ENCODE results near the gene CDH5.
A peak's percentile ranks its signal among the peaks of the same experiment; 100 is the strongest.

CDH5 gene

DNA sequence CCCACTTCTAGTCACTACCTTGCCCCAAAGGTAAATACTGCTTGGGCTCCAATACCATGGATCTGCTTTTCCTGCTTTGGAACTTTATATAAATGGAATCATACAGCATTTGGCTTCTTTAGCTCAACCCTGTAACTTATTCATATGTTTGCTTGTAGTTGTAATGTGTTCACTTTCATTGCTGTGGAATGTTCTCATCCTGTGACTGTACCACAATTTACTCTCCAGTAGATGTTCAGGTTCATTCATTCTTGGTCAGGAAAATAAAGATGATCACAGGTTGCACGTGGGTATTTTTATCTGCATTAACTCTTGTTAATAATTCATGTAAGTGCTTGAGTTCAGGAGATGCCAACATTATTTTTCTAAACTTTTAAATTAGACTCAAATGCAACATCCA is 53.9 kb downstream of the CDH5 start:
- DNase-seq = no peak

DNA sequence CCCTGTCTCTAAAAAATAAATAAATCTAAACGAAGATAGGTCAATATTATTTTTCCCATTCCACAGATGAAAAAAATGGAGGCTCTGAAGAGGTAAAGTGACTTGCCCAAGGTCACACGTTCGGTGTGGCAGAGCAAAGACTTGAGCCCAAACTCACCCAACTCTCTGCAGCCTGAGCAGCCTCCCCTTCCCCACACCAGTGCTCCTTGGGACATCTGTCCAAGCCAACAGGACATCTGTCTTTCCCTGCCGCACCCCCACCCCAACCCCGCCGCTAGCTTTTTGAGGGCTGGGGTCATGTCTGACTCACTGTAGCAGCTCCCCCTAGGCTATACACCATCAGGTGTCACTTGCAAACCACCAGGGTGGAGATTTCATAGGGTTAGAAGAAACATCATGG is 55.4 kb downstream of the CDH5 start:
- no peak for DNase-seq

DNA sequence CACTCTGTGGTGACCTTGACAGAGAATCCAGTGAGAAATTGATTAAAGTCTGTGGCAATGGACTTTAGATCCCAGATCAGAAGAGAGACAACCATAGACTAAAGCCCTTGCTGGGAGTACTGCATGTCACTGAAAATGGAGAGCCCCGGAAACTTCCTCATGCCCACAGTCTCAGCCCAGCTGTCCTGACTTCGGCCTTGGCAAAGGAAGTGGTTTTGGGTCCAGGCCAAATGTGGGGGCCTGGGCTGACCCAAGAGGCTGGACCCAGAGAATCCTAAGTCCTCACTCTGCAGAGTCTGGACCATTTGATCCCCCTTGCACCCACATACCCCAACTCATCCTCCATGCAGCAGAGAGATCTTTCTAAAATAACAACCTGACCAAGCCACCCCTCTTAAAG is 55.9 kb downstream of the CDH5 start:
- no peak for DNase-seq

DNA sequence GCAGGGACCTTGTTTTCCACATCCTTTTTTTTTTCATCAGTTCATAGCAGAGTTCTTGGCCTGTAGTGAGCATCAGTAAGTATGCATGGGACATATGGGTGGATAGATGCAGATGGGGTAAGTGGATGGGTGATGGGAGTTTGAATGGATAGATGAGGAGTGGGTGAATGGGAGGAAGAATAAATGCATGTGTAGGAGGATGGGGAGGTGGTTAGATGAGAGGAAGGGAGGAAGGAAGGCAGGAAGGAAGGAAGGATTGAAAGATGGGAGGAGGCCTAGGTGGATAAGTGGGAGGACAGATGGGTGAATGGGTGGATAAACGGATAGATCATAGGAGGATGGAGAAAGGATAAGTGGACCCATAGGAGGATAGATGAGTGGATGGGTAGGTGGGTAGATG is 56.7 kb downstream of the CDH5 start:
- DNase-seq = no peak

DNA sequence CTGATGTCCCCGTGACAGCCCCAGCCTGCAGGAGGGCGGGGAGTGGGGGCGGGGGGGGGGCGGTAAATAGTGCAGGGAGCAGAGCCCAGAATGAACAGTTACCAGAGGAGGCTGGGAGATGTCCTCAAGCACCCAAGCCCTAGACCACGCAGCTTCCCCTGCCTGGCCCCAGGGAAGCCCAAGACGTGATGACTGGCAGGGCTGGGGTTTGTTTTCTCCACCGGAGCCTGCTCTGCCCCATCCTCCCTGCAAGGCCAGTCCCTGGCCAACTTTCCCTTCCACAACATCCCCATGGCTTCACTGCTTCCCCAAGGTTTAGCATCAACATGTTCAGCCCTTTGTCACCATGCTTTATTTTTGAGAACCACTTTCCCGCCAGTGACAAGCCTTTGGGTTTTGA is 59.2 kb downstream of the CDH5 start:
- no peak for DNase-seq

DNA sequence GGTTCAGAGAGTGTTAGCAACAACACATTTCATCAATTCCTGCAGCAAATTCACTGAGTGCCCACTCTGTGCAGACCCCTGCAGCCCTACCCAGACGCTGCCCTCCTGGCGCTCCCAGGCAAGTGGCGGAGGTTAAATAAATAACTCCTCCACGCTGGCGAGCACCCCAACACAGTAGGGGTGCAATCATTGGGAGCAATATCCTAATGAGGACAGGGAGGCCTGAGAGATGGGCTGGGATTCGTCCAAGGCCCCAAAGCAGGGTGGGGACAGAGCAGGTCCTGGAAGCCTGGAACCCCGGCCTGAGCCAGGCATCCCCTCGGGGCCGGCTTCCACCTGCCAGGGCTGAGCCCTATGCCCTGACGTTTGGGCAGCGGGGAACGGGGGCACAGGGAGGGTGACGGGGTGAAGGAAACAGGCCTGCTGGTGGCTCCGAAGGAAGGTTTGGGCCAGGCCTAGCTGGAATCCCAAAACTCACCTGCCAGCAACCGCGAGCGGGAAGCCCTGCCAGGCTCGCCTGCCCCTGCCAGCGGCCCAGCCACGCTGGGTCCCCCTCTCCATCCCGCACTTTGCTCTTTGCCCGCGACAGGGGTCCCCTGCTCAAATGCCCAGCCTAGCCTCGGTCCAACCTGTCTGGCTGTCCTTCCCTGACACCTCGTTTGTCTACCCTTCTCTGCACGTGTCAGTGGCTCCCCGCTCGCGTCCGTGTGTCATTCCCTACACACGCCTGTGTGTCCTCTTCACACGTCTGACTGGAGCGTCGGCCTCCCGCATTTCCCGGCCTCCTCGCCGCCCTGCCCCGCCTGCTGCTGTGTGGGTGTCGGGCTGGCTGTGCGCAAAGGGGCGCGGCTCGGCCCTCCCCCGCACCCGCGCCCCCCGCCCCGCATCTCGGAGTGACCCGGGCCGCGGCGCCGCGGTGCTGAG is 59.9 kb downstream of the CDH5 start:
- no peak for DNase-seq

DNA sequence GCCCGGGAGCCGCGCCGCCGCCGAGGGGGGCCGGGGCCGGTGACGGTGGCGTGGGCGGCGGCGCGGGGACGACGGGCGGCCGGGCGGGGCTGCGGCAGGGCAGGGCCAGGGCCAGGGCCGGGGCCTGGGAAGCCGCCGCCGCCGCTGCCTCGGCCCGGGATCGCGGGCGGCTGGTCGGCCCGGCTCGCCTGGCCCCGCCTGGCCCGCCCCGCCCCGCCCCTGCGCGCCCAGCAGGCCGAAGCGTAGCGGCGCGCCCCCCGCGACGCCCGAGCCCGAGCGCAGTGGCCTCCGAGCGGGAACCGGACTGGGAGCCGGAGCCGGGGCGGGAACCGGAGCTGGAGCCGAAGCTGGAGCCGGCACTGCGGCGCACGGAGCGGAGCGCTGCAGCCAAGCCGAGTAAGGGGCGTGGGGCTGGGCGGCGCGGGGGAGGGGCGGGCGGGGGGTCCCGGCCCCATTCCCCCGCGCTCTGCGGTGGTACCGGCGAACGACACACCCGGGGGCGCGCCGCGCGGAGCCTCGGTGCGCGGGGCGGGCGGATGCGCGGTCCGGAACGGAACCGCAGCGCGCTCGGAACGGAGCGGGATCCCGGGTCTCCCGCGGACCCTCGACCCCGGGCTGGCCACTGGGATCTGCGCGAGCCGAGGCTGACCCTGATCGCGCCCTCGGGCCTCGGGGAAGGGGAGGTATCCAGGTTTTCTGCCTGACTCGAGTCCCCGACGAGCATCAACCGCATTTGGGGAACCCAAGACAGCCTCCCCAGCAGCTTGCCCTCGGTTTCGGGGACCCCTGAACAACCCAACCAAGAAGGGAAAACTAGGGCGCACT is 60.8 kb downstream of the CDH5 start, which contains the start of gene BEAN1:
BEAN1 (plus strand) TSS at position 260 of the 825 bp plus-strand sequence. CDS start 10,382 bp downstream, outside the sequence.
- DNase-seq = peak in 1 of 2 experiments; percentile 11

DNA sequence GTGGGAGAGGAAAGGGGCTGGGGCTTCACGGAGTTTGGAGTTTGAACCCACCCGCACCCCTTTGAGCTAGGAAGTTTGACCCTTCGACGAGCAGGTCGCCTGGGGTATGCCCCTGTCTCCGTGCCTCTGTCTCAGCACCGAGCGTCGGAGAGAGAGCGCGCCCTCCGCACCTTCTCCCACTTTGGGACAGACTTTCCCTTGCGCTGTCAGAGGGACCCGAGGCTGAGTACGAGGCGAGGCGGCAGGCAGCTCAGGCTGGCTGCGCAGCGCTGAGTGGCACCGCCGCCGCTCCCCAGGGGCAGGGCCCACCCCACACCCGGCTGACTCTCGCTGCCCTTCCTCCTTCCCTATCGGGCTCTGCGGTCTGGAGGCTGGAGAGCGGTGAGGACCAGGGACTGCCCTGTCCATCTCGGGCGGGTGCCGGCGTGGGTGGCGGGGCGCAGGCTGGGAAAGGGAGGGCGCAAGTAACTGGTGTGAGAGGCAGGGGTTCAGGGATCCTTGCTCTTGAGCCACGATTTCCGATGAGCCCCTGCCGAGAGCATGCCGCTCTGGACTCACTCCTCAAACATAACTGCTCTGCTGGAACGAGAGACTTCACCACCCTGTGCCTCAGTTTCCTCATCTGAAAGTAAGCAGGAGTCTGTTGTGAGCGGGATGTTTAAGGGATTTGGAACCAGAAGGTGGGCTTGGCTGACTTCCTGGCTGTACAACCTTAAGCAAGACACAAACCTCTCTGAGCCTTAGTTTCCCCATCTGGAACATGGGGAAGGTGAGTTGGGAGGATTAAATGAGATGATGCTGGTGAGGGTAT is 61.6 kb downstream of the CDH5 start:
- DNase-seq = peak in 1 of 2 experiments; percentile 35

DNA sequence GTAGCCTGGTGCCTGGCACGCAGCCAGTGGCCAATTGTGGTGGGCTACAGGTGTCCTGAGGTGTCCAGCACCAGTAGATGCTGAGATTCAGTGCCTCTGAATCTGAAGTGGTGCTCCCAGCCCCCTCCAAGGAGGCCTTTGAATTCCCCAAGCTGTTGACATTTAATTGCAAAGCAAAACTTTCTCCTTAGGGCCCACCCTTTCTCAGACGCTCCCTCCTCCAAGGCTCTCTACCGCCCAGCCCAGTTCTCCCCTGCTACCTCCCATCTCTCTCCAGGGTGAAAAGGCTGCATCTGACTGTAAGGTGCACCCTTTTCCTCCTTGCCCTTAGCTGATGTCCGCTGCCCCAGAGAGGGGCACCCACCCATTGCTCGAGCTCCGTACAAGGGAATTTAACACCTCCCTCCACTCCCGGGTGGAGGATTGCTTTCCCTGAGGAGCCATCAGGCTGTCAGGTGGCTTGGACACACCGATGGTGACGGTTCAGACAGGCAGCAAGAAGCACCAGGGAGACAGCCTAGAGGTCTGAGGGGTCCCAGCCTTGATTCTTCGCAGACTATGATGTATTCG is 62.3 kb downstream of the CDH5 start:
- DNase-seq = no peak

DNA sequence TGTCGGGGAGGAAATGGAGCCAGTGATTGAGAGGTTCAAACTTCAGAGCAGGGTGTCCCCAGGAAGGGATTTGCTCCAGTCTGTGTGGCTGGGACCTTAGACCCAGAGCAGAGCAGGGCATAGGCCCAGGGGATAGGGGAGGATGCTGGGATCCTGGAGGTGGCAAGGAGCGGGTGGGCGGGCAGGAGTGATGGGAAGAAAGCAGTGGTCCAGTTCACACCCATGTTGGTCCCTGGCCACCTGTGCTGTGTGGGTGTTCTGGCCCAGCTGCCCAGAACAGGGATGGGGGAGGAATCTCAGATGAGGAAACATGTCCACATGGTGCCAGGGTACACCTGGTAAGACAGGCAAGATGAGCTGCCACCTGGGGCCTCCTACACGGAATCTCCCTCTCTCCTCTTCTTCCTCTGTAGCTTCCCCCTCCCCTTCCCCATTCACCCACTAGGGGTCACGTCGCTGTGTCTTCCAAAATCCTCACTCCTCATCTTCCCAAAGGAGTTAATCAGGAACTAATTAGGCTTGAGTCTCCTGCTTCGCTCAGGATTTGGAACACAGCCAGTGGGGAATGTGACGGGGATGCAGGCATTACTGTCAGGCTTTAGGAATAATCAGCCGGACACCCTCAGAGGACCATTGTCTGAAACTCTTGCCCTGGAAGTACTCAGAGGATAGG is 62.9 kb downstream of the CDH5 start:
- peak; percentile 59 to 76 for DNase-seq

DNA sequence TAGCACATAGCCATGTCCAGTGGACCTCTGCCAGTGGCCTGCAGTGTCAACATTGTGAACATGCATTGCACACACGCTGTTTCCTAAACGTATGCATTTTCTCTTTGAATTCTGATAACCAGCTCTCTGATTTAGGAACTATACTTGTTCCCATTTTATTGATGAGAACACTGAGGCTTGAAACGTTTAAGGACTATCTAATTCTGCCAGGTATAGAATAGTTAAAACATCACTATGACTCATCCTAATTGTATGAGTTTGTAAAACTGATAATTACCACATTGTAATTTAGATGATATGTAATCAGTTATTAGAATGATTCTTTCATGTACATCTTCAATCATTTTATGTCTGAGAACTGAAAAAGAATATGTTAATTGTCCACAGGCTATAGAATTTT is 63.7 kb downstream of the CDH5 start:
- DNase-seq = no peak

DNA sequence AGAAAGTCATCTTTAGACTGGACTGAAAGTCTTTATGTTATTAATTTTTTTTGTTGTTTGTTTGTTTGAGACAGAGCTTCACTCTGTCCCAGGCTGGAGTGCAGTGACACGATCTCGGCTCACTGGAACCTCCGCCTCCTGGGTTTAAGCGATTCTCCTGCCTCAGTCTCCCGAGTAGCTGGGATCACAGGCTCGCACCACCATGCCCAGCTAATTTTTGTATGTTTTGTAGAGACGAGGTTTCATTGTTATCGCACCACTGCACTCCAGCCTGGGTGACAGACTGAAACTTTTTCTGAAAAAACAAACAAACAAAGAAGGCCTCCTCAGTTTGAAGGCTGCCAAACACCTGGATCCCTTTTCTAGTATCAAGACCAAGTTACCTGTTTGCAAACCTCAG is 65.3 kb downstream of the CDH5 start:
- DNase-seq = no peak

DNA sequence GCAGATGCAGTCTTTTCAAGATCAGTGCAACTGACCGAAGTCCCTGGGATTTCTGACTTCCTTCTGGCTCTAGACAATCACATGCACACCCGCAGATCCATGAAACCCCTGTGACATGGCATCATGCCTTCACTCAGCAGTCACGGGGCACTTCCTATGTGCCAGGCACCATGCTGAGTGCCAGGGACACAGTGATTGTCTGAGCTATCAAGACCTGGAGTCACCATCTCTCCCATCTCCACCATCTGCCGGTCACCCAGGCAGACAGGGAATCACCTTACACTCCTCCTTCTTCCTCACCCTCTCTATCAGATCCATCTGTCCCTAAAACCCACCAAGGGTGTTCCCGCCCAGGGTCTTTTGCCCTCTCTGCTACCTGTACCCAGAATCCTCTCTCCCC is 65.9 kb downstream of the CDH5 start:
- peak; percentile 18 to 64 for DNase-seq

DNA sequence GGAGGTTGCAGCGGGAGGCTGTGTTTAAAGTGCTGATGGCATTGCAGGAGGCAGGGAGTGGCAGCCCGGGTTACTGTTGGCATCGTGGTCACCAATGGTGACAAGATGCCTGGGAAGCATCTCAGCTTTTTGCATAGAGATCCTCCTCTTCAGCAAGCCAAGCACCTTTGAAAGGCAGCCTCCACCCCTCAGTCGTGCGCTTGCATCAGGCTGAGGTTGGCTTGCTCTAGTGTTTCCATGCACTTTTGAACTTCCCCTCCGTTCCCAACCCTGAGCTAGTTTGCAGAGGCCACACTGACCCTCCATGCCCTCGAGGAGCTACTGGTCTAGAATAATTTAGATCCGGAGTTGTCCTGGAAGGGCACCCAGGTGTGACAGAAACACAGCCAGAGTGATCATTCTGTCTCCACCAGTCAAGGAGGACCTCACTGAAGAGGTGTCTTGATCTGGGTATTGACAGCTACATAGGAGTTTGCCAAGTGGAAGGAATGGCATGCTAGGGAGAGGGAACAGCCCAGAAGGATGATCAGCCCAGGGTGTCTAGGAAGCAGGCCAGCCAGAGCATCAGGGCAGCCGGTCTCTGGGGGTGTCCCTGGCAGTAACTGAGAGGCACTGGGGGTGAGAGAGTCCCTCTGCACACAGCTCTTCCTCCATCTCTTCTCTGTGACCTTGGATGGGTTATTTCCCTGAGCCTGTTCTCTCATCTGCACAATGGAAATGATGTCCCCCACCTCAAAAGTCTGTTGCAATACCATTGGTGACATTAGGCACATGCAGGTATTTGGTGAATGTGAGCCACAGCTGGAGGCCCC is 68.3 kb downstream of the CDH5 start:
- no peak for DNase-seq

DNA sequence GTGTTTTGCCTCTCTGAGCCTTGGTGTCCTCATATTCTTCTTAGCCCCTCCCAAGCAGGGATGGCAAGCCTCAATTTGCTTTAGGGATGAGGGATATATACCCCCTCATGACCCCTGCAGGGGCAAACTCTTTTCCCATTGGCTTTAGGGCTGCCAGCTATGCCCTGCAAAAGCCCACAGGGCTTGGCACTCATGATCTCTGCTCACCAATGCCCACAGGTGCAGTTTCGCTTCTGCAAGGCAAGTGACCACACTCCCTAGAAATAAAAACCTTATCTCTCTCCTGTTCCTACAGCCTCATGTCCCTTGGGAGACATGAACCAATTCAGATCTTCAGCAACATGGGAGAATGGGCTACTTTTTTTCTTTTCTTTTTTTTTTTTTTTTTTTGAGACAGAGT is 69.4 kb downstream of the CDH5 start:
- DNase-seq = no peak

DNA sequence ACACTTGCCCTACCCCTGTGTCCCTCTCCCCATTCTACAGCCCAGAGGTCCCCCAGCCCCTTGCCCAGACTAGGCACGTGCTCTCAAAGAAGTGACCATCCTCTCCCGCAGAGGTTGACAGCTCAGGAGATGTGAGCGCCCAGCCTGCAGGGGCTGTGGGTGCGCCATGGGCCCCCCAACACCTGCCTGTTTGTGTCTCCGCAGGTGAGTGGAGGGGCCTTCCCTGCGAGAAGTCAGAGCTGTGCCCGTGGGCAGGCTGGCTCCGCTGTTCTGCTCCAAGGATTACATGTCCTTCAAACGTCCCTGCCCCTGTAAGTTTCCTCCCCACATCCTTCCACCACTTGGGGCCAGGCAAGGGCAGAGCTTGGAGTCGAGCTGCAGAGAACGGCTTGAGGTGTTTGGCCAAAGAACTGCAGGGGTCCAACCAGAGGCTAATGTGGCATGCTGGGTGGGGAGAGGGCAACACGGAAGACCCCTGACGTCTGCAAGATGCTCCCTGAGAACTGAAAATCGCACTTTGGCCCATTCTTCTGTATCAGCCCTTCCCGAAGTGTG is 71.0 kb downstream of the CDH5 start:
- no peak for DNase-seq

DNA sequence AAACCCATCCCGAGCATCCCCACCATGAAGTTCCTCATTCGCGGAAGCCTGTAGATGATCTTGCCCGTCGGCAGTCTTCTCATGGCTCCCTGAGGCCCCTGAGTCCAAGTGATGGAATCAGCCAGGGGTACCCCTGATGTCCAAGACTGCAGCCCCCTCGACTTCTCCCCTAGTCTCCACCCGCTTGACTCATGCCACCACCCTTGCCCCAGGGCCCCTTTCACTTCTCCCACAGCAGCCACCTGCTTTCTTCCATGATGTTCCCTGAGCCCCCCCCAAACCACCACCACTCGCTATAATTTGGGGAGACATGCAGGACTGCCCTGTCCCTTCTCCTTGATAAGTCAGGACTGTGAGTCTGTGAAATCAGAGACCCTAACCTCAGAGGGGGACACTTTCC is 72.0 kb downstream of the CDH5 start:
- no peak for DNase-seq

DNA sequence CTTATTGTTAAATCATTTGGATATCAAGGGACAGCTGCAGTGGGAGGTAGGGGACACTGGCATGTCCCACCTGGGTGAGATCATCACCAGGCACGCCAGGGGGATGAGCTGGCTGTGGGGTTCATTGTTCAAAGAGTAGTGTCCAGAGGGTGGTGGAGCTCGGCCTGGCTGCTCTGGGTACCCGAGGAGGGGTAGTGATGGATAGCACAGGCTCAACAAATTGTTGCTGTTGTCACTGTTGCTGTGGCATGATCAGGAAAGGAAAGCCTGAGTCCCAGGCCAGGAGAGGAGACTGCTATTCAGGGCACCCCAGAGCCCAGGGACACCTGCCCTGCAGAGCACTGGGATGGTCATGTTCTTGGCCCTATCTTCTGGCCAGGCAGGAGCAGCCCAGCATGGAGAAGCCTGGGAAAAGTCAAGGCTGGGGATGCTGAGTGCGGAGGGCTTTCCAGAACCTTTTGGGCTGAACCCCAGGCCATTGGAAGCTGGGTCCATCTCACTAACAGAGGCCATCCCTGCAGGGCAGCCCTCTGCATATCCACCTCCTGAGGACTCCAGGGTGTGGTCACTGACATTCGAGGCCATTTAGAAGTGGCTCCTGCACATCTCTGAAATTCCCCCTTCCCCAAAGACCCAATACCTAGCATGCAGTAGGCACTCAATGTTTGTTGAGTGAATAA is 72.7 kb downstream of the CDH5 start:
- DNase-seq = no peak

DNA sequence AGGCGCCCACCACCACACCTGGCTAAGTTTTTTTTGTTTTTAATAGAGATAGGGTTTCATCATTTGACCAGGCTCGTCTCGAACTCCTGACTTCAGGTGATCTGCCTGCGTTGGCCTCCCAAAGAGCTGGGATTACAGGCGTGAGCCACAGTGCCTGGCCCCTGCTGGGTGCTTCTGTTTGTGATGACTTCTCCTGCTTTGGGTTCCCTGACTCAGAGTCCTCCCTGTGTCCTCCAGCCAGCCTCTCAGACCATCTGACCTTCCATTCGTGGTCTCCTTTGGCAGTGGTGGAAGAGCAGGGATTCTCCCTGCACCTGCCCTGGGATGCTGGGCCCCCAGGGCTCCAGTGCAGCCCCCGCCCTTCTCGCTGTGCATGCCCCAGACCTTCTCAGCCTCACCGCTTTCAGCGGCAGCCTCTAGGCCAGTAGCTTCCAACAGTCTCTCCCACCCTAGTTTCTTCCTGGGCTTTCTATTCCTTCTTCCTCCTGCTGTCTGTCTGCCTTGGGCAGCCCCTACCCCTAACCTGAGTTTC is 73.8 kb downstream of the CDH5 start:
- DNase-seq = no peak

DNA sequence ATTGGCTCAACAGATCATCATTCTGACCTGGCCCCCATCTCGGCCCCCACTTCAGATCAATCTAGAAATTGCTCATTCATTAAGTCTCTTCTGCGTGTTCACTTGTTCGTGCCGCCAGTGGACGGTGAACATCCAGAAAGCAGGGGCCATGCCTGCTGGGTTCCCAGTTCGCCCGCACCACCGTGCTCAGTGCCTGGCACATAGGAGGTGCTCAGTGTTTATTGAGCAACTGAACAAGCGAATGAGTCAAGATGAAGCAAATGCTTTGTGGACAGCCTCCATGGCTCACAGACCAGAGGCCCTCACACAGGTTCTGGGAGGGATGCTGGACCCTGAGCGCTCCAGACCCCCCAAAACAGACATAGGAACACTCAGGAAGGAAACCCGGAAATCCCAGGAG is 74.5 kb downstream of the CDH5 start:
- DNase-seq = no peak

Data from NCI-H524 (cell line).